ENCODE measurements around the gene LSR. TPM values are rescaled to one million over a fixed set of nuclear protein-coding genes. Genes with fewer than 3 reads are reported as not detected.

LSR gene
- polyA plus RNA-seq, 3 donors: 0.08 to 0.17 TPM; not detected in 1

GRCh38 chr19:35299523-35300338 lies 50.9 kb downstream of the LSR start:
- no peak overlapping the region for H3K4me3 ChIP-seq (replicated peaks in 1 of 3; ENCODE audit: low read depth in 2 of 3, low read length in 3 of 3)
- Mint-ChIP-seq H3K27me3 (ENCODE audit: low read depth in 3 of 3) (peaks cover 0 to 11% (median 9%) of the 10 kb centered on the region in 3 donors), H3K4me1 (peaks cover 20% of the 10 kb centered on the region), H3K36me3 (no peaks in the 10 kb centered on the region), H3K9me3 (no peaks in the 10 kb centered on the region), H3K4me3 (no peak overlapping the region), H3K27ac (no peak overlapping the region)
- H3K27me3 ChIP-seq (ENCODE audit: control insufficient read depth in 2 of 2, insufficient read depth in 2 of 2, low read length in 2 of 2): peaks cover 0 to 7% of the 10 kb centered on the region in 2 donors
- intact Hi-C loops (cut with micrococcal nuclease): loop anchor here in 1 of 2 donors (10.0 kb wide), 1 partner anchor 55 kb away; the partner anchor contains the start of gene FFAR3
- peaks cover 12 to 13% of the 10 kb centered on the region in 2 donors for H3K4me1 ChIP-seq (ENCODE audit: control insufficient read depth in 1 of 2, insufficient read depth in 2 of 2, low read length in 2 of 2)
- no peak overlapping the region for H3K4me2 ChIP-seq (replicated peaks; ENCODE audit: extremely low read depth, low read length, poor library complexity, severe bottlenecking)
- H3K36me3 ChIP-seq (replicated peaks in 1 of 2; ENCODE audit: control insufficient read depth in 1 of 2, insufficient read depth in 2 of 2, low read length in 2 of 2): no peaks in the 10 kb centered on the region
- 95% methylated on average over 31 of the region's 55 CpGs for WGBS (ENCODE audit: insufficient coverage)
- no peaks in the 10 kb centered on the region for H4K20me1 ChIP-seq (ENCODE audit: insufficient read depth, low read length)
- H2AFZ ChIP-seq (ENCODE audit: insufficient read depth, low read depth, low read length, poor library complexity, severe bottlenecking): no peak overlapping the region
- H3K79me2 ChIP-seq (ENCODE audit: insufficient read depth, low read length): no peaks in the 10 kb centered on the region
- H3K27ac ChIP-seq (ENCODE audit: low read depth in 1 of 2, low read length in 2 of 2): no peak overlapping the region
- no peak for DNase-seq
- H3K9me3 ChIP-seq (replicated peaks in 1 of 2; ENCODE audit: control insufficient read depth in 1 of 2, insufficient read depth in 1 of 2, low read length in 2 of 2): no peaks in the 10 kb centered on the region
- no peak for TF ChIP-seq CTCF (IDR thresholded peaks at IDR 0.05)
- H3K9ac ChIP-seq (ENCODE audit: insufficient read depth, low read length, poor library complexity, severe bottlenecking): no peak overlapping the region

- H3K4me2 ChIP-seq (replicated peaks; ENCODE audit: extremely low read depth, low read length, poor library complexity, severe bottlenecking): no peak overlapping the region
Measured at GRCh38 chr19:35300339-35300649, 51.5 kb downstream of the LSR start.

More at GRCh38 chr19:35300339-35300649, 51.5 kb downstream of the LSR start:
- no peak for TF ChIP-seq CTCF (IDR thresholded peaks at IDR 0.05)
- Mint-ChIP-seq H3K9me3 (no peaks in the 10 kb centered on the region), H3K27ac (peak overlapping the region in 1 of 7 donors; percentile 66), H3K36me3 (no peaks in the 10 kb centered on the region), H3K4me3 (no peak overlapping the region), H3K4me1 (peaks cover 21% of the 10 kb centered on the region), H3K27me3 (ENCODE audit: low read depth in 3 of 3) (peaks cover 0 to 8% (median 8%) of the 10 kb centered on the region in 3 donors)
- Histone ChIP-seq H3K79me2 (ENCODE audit: insufficient read depth, low read length) (no peaks in the 10 kb centered on the region), H2AFZ (ENCODE audit: insufficient read depth, low read depth, low read length, poor library complexity, severe bottlenecking) (no peak overlapping the region), H3K9ac (ENCODE audit: insufficient read depth, low read length, poor library complexity, severe bottlenecking) (no peak overlapping the region), H3K4me3 (replicated peaks in 1 of 3; ENCODE audit: low read depth in 2 of 3, low read length in 3 of 3) (no peak overlapping the region), H3K4me1 (ENCODE audit: control insufficient read depth in 1 of 2, insufficient read depth in 2 of 2, low read length in 2 of 2) (peaks cover 12 to 14% of the 10 kb centered on the region in 2 donors), H3K27ac (ENCODE audit: low read depth in 1 of 2, low read length in 2 of 2) (no peak overlapping the region), H3K9me3 (replicated peaks in 1 of 2; ENCODE audit: control insufficient read depth in 1 of 2, insufficient read depth in 1 of 2, low read length in 2 of 2) (no peaks in the 10 kb centered on the region), H3K27me3 (ENCODE audit: control insufficient read depth in 2 of 2, insufficient read depth in 2 of 2, low read length in 2 of 2) (peaks cover 0 to 6% of the 10 kb centered on the region in 2 donors), H3K36me3 (replicated peaks in 1 of 2; ENCODE audit: control insufficient read depth in 1 of 2, insufficient read depth in 2 of 2, low read length in 2 of 2) (no peaks in the 10 kb centered on the region), H4K20me1 (ENCODE audit: insufficient read depth, low read length) (no peaks in the 10 kb centered on the region)
- intact Hi-C loops (cut with micrococcal nuclease): loop anchor here in 1 of 2 donors (10.0 kb wide), 1 partner anchor 55 kb away; the partner anchor contains the start of gene FFAR3
- 98% methylated on average over 8 of the region's 10 CpGs for WGBS (ENCODE audit: insufficient coverage)
- no peak for DNase-seq

Measured in CD14-positive monocyte (primary cell).